Bronchial epithelial cell (primary cell): Measurements from ENCODE around the gene C14orf119. TPM values are rescaled to one million over a fixed set of nuclear protein-coding genes. Genes with fewer than 3 reads are reported as not detected.
A peak's percentile ranks its signal among the peaks of the same experiment; 100 is the strongest.

Experiments
- DNase-seq: peaks from one replicate; pipeline ENCODE4 v3.0.0-alpha.2; 2010; ENCODE audit warnings: low read depth
- FAIRE-seq: peaks from 2 replicates; lab custom pipeline; 2011; peaks lifted over from hg19 to GRCh38; lab: Jason Lieb, UNC
- H3K27me3 ChIP-seq: 2 replicates; pipeline ENCODE4 v1.5.1; 2011; ENCODE audit warnings: low read length; ENCODE audit not compliant: control insufficient read depth, insufficient read depth
- H3K36me3 ChIP-seq: 2 replicates; pipeline ENCODE4 v1.5.1; 2011; ENCODE audit warnings: low read length; ENCODE audit not compliant: control insufficient read depth, insufficient read depth
- H3K4me3 ChIP-seq: 2 replicates; pipeline ENCODE4 v1.5.1; 2011; ENCODE audit warnings: mild to moderate bottlenecking, low read depth, low read length, control low read depth
- total RNA-seq: library from RNA; depleted of rRNA; stranded (reverse); fragments of >200 nt; gene quantifications from 2 replicates; pipeline ENCODE4 v1.2.1, GENCODE V29; 2014
- TF ChIP-seq, protein P1 (sequence below): IDR thresholded peaks from 2 replicates; pipeline ENCODE4 v1.5.1; 2011; ENCODE audit warnings: mild to moderate bottlenecking, moderate library complexity, low read length, control low read depth, inconsistent platforms; ENCODE audit not compliant: insufficient read depth, severe bottlenecking

C14orf119 gene
- total RNA-seq, 1 donor from 2014 or later, result 51.9 TPM

DNA sequence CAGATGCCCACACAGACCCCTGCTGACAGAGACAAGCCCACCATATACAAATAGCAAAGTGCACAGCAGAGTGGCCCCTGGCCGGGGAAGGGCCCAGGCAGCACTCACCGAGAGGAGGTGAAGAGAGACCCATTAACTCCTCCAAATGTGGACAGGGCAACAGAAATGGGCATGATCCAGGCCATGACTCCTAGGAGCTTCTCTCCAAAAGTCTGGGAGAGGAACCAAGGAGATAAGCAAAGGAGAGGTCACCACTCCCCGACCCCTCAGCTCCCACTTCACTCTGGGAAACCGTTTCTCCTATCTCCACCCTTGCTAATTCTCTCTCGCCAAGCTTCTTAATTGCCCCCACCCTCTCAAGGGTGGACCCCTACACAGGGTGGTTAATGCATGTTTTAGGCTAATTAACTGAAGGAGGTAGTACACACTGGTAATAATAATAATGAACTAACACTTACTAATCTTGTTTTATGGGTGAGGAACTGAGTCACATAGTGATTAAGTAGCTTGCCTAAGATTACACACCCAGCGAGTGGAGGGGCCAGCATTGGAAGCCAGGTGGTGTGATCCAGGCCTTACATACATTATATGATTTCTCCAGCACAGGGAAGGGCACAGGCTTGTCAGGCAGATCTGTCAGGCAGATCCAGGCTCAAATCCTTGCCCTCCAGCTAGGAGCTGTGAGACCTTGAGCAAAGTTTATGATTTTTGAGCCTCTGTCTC is 42.7 kb downstream of the C14orf119 start:
- Histone ChIP-seq H3K27me3 (no peaks in the 10 kb centered on the region), H3K36me3 (peaks cover 3% of the 10 kb centered on the region), H3K4me3 (no peak overlapping the region)
- DNase-seq (peak; percentile 93), FAIRE-seq (no peak)
- TF ChIP-seq, protein P1, sequence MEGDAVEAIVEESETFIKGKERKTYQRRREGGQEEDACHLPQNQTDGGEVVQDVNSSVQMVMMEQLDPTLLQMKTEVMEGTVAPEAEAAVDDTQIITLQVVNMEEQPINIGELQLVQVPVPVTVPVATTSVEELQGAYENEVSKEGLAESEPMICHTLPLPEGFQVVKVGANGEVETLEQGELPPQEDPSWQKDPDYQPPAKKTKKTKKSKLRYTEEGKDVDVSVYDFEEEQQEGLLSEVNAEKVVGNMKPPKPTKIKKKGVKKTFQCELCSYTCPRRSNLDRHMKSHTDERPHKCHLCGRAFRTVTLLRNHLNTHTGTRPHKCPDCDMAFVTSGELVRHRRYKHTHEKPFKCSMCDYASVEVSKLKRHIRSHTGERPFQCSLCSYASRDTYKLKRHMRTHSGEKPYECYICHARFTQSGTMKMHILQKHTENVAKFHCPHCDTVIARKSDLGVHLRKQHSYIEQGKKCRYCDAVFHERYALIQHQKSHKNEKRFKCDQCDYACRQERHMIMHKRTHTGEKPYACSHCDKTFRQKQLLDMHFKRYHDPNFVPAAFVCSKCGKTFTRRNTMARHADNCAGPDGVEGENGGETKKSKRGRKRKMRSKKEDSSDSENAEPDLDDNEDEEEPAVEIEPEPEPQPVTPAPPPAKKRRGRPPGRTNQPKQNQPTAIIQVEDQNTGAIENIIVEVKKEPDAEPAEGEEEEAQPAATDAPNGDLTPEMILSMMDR, result no peak

DNA sequence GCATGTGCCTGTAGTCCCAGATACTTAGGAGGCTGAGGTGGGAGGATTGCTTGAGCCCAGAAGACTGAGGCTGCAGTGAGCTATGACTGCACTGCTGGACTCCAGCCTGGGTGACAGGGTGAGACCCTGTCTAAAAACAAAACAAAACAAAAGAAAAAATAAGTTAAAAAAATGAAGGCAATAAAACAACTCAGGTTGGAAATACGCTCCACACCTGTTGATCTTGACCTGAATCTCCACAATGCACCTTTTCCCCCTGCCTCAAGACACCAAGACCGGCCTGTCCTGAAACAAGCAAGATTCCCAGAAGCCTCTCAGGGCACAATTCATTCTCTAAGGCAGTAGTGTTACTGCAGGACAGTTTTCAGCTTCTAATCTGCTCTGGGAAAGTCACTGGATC is 44.6 kb downstream of the C14orf119 start:
- FAIRE-seq, result no peak

GRCh38 chr14:23140371-23140770 is 45.1 kb downstream of the C14orf119 start:
- DNase-seq (no peak), FAIRE-seq (no peak)
- TF ChIP-seq, protein P1, result no peak
- Histone ChIP-seq H3K36me3 (peaks cover 3% of the 10 kb centered on the region), H3K4me3 (no peak overlapping the region), H3K27me3 (no peaks in the 10 kb centered on the region)

More for the DNA sequence above, 44.6 kb downstream of the C14orf119 start:
- no peak overlapping the region for H3K4me3 ChIP-seq
- TF ChIP-seq, protein P1, result no peak
- DNase-seq, result no peak
- H3K27me3 ChIP-seq, result no peaks in the 10 kb centered on the region
- peaks cover 3% of the 10 kb centered on the region for H3K36me3 ChIP-seq

DNA sequence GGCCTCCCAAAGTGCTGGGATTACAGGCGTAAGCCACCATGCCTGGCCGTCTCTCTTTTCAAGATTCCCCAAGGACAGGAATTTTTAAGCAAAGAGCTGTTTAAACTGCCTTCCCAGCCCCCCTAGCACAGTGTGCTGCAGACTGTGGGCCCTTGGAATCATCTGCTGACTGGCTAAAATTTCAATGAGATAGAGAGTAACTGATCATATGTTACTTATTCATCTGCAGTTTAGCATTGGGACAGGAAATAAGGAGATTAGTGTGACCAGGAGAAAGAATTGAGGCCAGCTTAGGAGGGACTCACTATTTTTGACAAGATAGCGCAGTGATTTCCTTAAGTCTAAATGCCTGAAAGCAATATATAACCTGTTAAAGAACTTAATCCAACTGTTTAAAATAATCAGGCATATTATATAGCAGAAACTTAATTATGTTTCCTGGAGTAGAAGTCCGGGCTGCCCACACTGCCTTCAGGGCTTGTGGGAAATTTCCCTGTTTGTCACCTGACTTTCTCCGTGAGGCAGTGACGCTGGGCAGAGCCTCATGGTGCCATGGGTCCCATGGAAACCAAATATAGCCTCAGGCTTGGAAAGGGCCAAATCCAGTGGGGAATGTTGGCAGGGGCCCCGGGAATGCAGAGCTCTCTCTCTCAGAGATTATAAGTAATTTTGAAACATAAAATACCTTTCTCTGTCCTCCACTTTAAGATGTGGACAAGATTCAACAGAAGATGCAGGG is 46.6 kb downstream of the C14orf119 start:
- peak; percentile 55 for DNase-seq
- Histone ChIP-seq H3K27me3 (no peaks in the 10 kb centered on the region), H3K36me3 (peaks cover 1% of the 10 kb centered on the region), H3K4me3 (no peak overlapping the region)
- no peak for FAIRE-seq
- TF ChIP-seq, protein P1, result no peak

DNA sequence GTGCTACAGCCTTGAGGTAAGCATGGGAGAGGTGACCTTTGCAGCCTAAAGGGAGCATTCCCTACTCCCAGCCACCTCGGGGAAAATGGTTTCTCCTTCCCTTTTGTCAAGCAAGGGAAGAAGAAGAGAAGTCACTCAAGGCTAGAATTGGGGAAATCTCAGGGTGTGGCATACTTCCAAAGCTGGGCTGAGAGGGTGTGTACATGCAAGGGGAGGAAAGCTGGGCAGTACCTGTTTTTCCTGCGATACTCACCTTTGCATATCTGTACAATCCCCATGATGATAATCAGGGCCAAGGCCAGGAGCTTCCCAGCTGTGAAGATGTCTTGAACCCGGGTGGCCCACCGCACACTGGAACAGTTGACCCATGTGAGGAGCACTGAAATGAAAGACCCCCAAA is 47.5 kb downstream of the C14orf119 start:
- TF ChIP-seq, protein P1, result no peak
- no peak for DNase-seq
- H3K27me3 ChIP-seq, result no peaks in the 10 kb centered on the region
- FAIRE-seq, result no peak
- no peak overlapping the region for H3K4me3 ChIP-seq
- peaks cover 1% of the 10 kb centered on the region for H3K36me3 ChIP-seq
